Bone marrow (tissue), 2 donors: ENCODE data around the gene NFYB.
A peak's percentile ranks its signal among the peaks of the same experiment; 100 is the strongest.

Experiments
- DNase-seq, 2 donors: peaks; one replicate each; lab custom pipeline; 2025; lab: John Stamatoyannopoulos, UW

Gene NFYB

DNA sequence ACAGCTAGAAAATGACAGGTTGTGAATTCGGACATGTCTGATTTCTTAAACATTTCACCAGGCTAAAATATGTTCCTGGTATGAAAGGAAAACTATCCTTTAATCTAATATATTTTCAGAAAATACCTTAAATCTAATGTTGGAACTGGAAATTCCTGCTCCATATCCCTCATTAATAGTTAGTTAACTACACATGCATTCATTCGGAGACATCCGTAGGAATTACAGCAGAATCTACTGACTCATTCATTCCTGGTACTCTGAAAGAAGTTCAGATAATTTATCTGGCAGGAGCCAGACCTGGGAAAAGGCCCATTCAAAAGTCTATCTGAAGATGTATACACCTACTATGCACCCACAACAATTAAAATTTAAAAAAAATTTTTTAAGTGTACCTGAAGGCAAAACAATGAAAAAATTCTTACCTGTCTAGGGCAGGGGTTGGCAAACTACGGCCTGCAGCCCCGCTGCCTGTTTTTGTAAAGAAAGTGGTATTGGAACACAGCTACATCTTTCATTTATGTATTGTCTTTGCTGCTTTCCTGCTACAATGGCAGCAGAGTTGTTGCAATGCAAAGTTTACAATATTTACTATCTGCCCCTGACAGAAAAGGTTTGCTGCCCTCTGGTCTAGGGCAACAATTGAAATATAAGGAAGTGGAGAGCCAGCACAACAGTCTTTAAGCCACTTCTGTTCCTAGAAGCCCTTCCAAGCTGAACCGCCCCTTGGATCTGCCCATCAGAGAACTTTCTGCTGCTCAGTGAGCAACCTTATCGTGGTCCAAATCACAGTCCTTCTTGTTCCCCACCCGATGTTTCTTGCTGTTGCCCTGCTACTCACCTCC, 17.9 kb upstream of the NFYB start:
- no peak for DNase-seq

GRCh38 chr12:104154806-104155205, 16.8 kb upstream of the NFYB start:
- DNase-seq = no peak

DNA sequence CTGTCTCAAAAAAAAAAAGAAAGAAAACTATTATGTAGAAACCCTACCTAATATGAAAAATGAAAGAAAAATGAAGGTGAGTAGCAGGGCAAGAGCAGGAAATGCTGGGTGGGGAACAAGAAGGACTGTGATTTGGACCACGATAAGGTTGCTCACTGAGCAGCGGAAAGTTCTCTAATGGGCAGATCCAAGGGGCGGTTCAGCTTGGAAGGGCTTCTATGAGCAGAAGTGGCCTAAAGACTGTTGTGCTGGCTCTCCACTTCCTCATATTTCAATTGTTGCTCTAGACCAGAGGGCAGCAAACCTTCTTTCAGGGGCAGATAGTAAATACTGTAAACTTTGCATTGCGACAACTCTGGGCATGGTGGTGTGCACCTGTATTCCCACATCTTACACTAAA, 16.3 kb upstream of the NFYB start:
- no peak for DNase-seq

DNA sequence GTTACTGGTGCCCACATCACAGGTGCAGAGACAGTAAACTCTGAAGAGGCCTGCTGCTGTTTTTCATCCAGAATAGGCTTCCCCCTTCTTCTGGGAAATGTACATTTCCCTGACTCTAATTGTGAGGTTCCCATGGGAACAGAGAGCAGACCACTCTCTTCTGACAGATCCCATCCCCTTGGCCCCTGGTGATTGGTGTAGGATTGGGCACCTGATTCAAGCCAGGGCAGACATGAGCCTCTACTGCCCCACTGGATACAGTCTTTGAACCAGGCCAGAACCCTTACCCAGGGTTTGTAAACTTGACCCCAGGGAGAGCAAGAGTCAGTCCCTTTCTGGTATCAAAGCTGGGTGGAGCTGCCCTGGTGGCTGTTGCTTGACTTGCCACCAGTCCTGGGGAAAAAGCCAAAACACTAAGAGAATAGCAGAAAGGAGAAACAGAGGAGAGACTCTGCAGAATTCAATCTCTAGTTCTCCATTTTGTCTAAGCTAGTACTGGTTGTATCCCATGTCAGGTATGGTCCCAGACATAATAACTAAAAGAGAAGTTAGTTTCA, 14.8 kb upstream of the NFYB start:
- no peak for DNase-seq

GRCh38 chr12:104150416-104150815, 12.4 kb upstream of the NFYB start:
- DNase-seq = no peak

DNA sequence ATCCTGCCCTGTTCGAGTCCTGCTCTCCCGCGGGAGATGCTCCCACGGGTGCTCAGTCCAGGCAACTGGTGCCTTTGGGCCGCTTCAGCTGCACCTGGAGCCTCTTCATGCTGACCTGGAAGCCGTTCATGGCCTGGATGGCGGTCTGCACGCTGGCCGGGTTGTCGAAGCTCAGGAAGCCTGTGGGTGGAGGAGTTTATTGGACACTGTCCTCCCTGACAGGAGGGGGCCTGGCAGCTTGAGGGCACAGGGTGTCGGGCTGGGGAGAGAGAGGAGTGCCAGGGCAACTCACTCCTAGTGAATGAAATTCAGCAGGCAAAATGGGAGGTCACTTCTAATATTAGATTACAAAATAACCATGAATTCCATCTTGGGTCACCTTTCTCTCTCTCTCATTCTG, 9.3 kb upstream of the NFYB start:
- no peak for DNase-seq

- DNase-seq = no peak
These were observed 5.9 kb upstream of the NFYB start for GRCh38 chr12:104143918-104144317.

DNA sequence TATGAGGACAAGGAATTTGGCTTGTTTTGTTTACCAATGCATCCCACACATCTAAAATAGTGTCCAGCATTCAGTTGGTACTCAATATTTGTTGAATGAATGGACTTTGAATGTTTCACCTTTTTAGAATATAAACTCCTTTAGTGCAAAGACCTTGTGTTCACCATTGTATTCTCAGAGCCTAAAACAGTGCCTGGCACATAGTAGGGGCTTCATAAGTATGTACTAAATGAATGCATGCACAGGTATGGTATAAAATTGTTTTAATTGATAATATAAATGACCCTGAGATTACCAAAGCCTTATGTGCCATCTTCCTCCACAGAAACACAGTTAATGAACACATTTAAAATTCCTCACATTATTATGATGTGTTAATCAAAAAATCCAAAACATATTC, 5.0 kb upstream of the NFYB start:
- DNase-seq = no peak

DNA sequence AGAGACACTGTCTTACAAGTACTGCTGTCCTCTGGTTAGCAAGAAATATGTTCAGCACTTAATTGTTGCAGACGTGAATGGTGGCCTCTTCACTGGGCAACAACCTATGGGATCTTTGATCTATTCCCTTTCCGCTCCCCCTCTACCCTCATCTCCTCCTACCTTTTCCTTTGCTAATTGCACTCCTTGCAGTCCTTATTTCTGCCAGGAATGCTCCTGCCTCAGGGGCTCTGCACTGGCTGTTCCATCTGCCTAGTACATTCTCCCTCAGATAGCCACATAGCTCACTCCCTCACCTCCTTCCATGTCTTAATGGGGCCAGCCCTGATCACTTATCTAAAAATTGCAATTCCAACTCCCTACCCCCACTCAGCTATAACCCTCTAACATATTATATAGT, 4.5 kb upstream of the NFYB start:
- DNase-seq = no peak

DNA sequence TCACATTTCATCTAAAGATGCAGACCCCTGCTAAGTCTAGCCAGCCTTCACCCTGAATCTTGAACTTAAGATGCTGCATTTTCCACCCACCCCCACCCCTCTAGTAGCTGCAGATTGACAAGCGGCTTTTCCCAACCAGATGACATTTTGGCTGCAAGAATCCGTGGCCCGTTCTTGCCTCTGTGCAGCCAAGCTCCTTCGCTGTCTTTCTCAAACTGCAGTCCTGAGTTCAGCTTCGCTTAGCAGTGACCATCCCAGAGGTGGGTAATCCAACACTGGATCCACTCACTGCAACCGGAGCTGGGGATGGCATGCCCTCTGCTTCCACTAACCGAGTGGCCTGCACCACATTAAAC, 765 bp upstream of the NFYB start:
- no peak for DNase-seq

DNA sequence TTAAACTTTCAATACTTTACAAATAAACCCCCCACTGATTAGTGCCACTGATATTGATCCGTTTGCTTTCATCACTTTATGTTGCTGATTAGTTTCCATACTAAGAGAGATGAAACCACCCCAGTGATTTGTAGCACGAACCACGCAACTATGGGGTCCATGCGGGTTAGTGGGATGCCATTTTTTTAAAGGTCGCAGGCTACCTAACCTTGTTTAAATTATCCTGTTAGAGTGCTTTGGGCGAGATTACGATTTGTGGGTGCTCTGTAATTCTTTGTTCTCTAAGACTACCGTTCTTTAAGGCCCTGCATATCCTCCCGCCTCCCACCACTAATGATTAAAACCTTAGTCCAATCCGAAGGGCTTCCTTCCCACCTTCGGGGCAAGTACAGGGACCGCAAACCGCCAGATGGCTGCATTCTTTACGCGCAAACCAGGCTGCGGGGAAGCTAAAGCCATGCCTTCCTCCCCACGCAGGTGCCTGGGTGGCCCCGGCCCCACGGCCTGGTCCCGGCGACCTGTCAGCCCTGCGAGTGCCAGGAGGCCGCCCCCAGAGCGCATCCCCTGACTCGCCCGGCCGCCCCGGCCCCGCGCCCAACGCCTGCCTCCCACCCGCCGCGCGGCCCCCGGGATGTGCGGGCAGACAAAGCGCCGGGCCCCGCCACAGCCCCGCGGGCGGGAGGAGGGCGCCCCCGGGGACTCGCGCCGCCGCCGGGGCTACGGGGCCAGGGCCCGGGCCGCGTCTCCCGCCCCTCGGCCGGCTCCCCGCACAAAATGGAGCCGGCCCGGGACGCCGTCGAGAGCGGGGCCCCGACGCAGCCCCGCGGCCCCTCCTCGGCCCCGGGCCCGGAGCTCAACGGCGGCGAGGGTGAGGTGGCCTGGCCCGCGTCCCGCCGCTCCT, 759 bp downstream of the NFYB start:
- peak in 1 of 2 donors; percentile 10 for DNase-seq

- DNase-seq = no peak
These were observed 1.4 kb downstream of the NFYB start for GRCh38 chr12:104136577-104136976.

- DNase-seq = no peak
These were observed 3.1 kb downstream of the NFYB start for GRCh38 chr12:104134882-104135281.

DNA sequence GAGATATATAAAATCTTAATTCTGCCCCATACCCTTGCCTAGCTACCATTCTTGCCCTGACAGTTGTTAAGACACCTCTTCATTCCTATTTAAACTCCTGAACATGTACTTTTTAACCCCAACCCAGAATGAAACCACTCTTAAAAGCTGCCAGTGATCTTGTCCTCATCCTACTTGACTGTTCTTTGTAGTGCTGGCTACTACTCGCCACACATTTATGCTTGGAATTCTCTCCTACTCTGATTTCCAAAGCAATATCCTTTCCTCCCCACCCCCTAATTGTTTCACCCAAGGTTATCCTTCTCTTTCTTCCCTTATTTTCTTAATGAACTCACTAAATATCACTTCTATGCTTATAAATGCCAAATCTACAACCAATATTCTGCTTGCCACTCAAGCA, 4.1 kb downstream of the NFYB start:
- no peak for DNase-seq

DNA sequence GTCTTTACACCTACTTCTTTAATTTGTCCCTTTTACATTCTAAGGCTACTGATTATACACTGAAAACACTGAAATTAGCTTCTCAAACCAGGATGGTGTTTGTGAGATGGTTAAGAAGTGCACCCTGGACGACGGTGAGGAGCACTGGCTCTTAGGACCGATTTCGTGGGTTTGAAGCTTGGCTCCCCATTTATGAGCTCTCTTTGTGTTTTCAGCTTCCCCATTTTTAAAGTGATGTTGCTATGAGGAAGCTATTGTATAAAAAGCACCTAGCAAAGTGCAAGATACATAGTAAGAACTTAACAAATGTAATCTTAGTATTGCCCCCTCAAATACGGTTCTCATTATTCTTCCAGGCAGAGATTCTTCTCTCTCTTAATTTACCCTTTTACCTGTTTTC, 4.7 kb downstream of the NFYB start:
- no peak for DNase-seq

GRCh38 chr12:104132351-104132956, 5.6 kb downstream of the NFYB start:
- no peak for DNase-seq

- no peak for DNase-seq
These were observed 6.4 kb downstream of the NFYB start for GRCh38 chr12:104131609-104132008.

DNA sequence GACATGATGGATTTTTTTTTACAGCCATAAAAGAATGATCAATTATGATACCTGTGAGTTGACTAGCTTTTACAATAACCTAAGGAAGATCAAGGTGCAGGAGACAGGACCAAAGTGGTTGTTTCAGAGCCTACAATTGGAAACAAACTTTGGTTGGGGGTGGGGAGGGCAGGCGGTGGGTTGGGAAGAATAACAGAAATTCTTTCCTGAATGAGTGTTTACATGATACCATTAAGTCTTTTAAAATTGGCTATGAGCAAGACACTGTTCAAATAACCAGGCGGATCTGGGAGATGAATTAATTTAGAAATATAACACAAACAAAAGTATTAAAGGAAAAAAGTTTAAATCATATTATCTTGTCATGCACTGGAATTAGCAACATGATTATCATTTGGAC, 7.2 kb downstream of the NFYB start:
- no peak for DNase-seq

DNA sequence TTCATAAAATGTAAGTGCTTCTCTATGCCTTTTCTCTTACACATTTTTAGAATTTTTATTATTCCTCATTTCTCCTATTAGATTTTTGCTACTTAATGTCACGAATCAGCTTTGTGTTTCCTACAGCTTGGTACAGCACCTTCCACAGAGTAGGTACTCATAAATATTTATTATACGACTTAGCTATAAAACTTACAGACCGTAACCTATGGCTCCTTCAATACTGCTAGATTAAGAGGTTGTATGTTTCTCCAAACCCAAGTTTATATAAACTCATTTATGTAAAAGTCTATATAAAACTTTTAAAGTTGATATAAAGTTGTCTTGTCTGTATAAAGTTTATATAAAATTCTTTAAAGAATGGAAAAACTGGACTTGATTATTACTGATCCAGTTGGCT, 11.5 kb downstream of the NFYB start:
- no peak for DNase-seq

DNA sequence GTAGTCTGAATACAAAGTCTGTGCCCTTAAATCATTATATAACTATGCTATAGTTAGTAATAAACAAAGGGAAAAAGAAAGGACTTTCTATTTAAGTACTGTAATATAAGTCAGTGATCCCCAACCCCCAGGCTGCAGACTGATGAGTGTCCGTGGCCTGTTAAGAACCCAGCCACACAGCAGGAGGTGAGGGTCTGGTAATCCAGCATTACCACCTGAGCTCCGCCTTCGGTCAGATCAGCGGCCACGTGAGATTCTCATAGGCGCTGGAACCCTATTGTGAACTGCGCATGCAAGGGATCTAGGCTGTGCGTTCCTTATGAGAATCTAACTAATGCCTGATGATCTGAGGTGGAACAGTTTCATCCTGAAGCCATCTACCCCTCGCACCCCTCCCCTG, 15.7 kb downstream of the NFYB start:
- no peak for DNase-seq

DNA sequence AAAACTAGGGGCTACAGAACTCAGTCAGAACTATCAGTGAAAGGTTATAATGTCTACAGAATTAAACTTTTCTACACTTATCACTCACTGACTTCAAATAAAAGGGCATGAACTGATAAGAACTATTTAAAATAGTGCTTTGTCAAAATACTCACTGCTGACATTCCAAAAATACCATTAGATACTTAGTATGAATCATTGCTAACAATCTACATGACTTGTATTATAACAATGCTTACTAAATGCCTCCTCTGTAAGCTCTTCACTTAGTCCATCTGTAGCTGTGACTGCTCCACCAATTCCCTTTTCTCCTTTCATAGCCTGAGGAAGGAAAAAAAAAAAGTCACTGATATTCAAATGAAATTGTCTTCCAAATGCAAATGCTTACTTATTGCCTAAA, 17.0 kb downstream of the NFYB start:
- DNase-seq = no peak

- DNase-seq = no peak
These were observed 22.4 kb downstream of the NFYB start for GRCh38 chr12:104115587-104115975.
